Erythroblast (primary cell): Measurements from ENCODE around the gene LIMD2.

Experiments used
- GATA1 ChIP-seq: IDR thresholded peaks from 2 replicates; pipeline ENCODE4 v1.6.1; 2011; ENCODE audit warnings: low read depth, mild to moderate bottlenecking, control low read depth, low read length, moderate library complexity
- POLR2A ChIP-seq: IDR thresholded peaks from 2 replicates; pipeline ENCODE4 v1.6.1; 2011; ENCODE audit warnings: mild to moderate bottlenecking, low read length

DNA sequence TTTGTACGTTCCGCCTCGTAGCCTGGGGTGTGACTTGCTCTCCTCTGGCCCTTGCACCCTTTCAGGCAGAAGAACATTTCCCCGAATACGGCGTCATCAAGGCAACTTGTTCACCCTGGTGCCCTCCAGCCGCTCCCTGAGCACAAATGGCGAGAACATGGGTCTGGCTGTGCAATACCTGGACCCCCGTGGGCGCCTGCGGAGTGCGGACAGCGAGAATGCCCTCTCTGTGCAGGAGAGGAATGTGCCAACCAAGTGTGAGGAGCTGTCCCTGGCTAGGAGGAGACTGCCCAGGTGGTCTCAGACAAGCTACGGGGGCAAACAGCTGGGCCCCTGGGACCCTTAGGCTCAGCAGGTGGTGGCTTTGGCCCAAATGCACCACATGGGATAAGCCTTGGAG, 10.4 kb downstream of the LIMD2 start:
- no peak for TF ChIP-seq POLR2A
- no peak for TF ChIP-seq GATA1
